ENCODE data around the gene NCOA5. TPM values are rescaled to one million over a fixed set of nuclear protein-coding genes. Genes with fewer than 3 reads are reported as not detected.
A peak's percentile ranks its signal among the peaks of the same experiment; 100 is the strongest.

NCOA5 gene
- total RNA-seq, 1 donor from 2014 or later: 27.5 TPM

- peaks cover 11% of the 10 kb centered on the region for H3K27me3 Mint-ChIP-seq (ENCODE audit: low read depth)
- intact Hi-C loops (cut with micrococcal nuclease): no loop called here
- no peak overlapping the region for H3K27ac Mint-ChIP-seq
These were observed 37.7 kb upstream of the NCOA5 start for GRCh38 chr20:46127396-46128010.

GRCh38 chr20:46126440-46127056 is 36.8 kb upstream of the NCOA5 start:
- no peak overlapping the region for H3K27ac Mint-ChIP-seq
- no peaks in the 10 kb centered on the region for H3K36me3 Mint-ChIP-seq (ENCODE audit: low read depth)
- no peaks in the 10 kb centered on the region for H3K4me1 Mint-ChIP-seq (ENCODE audit: low read depth)
- peaks cover 8% of the 10 kb centered on the region for H3K27me3 Mint-ChIP-seq (ENCODE audit: low read depth)
- intact Hi-C loops (cut with micrococcal nuclease): no loop called here
- no peaks in the 10 kb centered on the region for H3K9me3 Mint-ChIP-seq
- H3K4me3 Mint-ChIP-seq (ENCODE audit: low read depth): no peak overlapping the region
- DNase-seq (ENCODE audit: low spot score): no peak

More at GRCh38 chr20:46127396-46128010, 37.7 kb upstream of the NCOA5 start:
- Mint-ChIP-seq H3K9me3 (no peaks in the 10 kb centered on the region), H3K36me3 (ENCODE audit: low read depth) (no peaks in the 10 kb centered on the region), H3K4me1 (ENCODE audit: low read depth) (no peaks in the 10 kb centered on the region), H3K4me3 (ENCODE audit: low read depth) (no peak overlapping the region)
- no peak for DNase-seq (ENCODE audit: low spot score)

DNA sequence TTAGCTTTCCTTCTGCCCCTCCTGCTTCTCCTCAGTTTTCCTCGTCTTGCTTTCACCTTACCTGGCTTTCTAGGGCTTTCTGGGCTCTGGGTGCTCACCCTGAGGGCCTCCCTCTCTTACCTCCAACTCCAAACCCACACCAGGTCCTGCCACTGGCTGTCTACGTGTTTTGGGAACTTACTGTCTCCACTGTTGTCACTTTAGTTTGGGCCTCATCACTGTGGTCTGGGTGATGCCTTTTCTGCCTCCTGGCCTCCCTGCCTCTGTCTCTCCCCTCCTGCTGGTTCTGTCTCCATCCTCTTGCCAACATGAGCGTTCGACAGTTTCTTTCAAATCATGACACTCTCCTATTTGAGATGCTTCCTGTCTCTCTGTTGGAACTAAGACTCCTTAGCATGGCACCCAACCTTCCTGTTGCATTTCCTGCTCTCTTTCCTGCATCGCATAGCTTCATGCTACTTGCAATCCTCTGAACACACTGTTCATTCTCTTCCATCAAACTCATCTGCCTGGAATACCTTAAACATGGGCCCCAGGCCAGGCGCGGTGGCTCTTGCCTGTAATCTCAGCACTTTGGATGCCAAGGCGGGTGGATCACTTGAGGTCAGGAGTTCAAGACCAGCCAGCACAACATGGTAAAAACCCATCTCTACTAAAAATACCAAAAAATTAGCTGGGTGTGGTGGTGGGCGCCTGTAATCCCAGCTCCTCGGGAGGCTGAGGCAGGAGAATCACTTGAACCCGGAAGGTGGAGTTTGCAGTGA is 33.9 kb upstream of the NCOA5 start:
- intact Hi-C loops (cut with micrococcal nuclease): no loop called here
- H3K4me3 Mint-ChIP-seq (ENCODE audit: low read depth): no peak overlapping the region
- peaks cover 2% of the 10 kb centered on the region for H3K27me3 Mint-ChIP-seq (ENCODE audit: low read depth)
- H3K4me1 Mint-ChIP-seq (ENCODE audit: low read depth): peaks cover 1% of the 10 kb centered on the region
- DNase-seq (ENCODE audit: low spot score): no peak
- H3K27ac Mint-ChIP-seq: no peak overlapping the region
- no peaks in the 10 kb centered on the region for H3K36me3 Mint-ChIP-seq (ENCODE audit: low read depth)
- no peaks in the 10 kb centered on the region for H3K9me3 Mint-ChIP-seq

- Mint-ChIP-seq H3K36me3 (ENCODE audit: low read depth) (no peaks in the 10 kb centered on the region), H3K27me3 (ENCODE audit: low read depth) (peaks cover 7% of the 10 kb centered on the region), H3K4me1 (ENCODE audit: low read depth) (peaks cover 4% of the 10 kb centered on the region), H3K27ac (no peak overlapping the region), H3K9me3 (no peaks in the 10 kb centered on the region), H3K4me3 (ENCODE audit: low read depth) (no peak overlapping the region)
- DNase-seq (ENCODE audit: low spot score): no peak
- intact Hi-C loops (cut with micrococcal nuclease): no loop called here
These were observed 33.0 kb upstream of the NCOA5 start for GRCh38 chr20:46122516-46123481.

DNA sequence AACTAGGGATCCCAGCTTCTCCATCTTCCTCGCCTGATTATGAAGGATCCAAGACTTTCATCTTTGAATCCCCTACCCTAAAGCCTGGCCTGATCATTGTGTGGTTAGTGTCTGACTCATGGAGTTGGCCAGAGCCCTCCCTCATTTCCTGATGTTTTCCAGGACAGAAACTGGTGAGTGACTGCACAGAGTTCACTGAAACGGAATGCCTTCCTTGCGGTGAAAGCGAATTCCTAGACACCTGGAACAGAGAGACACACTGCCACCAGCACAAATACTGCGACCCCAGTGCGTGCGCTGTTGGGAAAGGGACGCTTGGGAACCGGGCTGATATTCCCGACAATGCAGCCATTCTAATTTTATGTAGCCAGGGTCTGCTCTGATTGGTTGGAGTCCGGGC is 32.3 kb upstream of the NCOA5 start:
- Mint-ChIP-seq H3K4me3 (ENCODE audit: low read depth) (no peak overlapping the region), H3K9me3 (no peaks in the 10 kb centered on the region), H3K27ac (no peak overlapping the region), H3K4me1 (ENCODE audit: low read depth) (peaks cover 4% of the 10 kb centered on the region), H3K27me3 (ENCODE audit: low read depth) (peaks cover 7% of the 10 kb centered on the region), H3K36me3 (ENCODE audit: low read depth) (no peaks in the 10 kb centered on the region)
- intact Hi-C loops (cut with micrococcal nuclease): no loop called here
- DNase-seq (ENCODE audit: low spot score): no peak

- H3K4me3 Mint-ChIP-seq (ENCODE audit: low read depth): no peak overlapping the region
These were observed 31.6 kb upstream of the NCOA5 start for GRCh38 chr20:46121184-46121930.

GRCh38 chr20:46120136-46120535 is 30.4 kb upstream of the NCOA5 start:
- H3K4me1 Mint-ChIP-seq (ENCODE audit: low read depth): peaks cover 4% of the 10 kb centered on the region
- no peaks in the 10 kb centered on the region for H3K36me3 Mint-ChIP-seq (ENCODE audit: low read depth)
- no peak for DNase-seq (ENCODE audit: low spot score)
- H3K27me3 Mint-ChIP-seq (ENCODE audit: low read depth): peaks cover 17% of the 10 kb centered on the region
- no peak overlapping the region for H3K4me3 Mint-ChIP-seq (ENCODE audit: low read depth)
- no peak overlapping the region for H3K27ac Mint-ChIP-seq
- intact Hi-C loops (cut with micrococcal nuclease): no loop called here
- H3K9me3 Mint-ChIP-seq: no peaks in the 10 kb centered on the region

More at GRCh38 chr20:46121184-46121930, 31.6 kb upstream of the NCOA5 start:
- DNase-seq (ENCODE audit: low spot score): no peak
- Mint-ChIP-seq H3K27me3 (ENCODE audit: low read depth) (peaks cover 9% of the 10 kb centered on the region), H3K9me3 (no peaks in the 10 kb centered on the region), H3K27ac (no peak overlapping the region), H3K36me3 (ENCODE audit: low read depth) (no peaks in the 10 kb centered on the region), H3K4me1 (ENCODE audit: low read depth) (peaks cover 4% of the 10 kb centered on the region)
- intact Hi-C loops (cut with micrococcal nuclease): no loop called here

DNA sequence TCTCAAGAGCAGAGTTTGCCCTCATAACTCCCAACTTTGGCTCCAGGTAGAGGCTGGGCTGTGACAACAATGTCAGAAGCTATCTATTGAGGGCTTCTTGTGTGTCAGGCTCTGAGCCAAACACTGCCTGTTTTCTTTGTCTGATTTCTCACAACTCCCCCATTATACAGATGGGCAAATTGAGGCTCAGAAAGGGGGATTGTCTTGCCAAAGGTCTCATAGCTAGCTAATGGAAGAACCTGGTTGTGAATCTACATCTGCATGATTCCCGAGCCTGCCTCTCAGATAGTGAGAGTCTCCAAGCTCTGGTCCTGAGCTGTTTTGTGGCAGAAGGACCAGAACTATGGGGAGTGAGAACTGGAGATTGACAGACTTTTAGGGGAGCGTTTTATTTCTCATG is 29.8 kb upstream of the NCOA5 start:
- H3K27me3 Mint-ChIP-seq (ENCODE audit: low read depth): peaks cover 21% of the 10 kb centered on the region
- DNase-seq (ENCODE audit: low spot score): no peak
- no peaks in the 10 kb centered on the region for H3K9me3 Mint-ChIP-seq
- peaks cover 4% of the 10 kb centered on the region for H3K4me1 Mint-ChIP-seq (ENCODE audit: low read depth)
- H3K4me3 Mint-ChIP-seq (ENCODE audit: low read depth): no peak overlapping the region
- intact Hi-C loops (cut with micrococcal nuclease): no loop called here
- H3K36me3 Mint-ChIP-seq (ENCODE audit: low read depth): no peaks in the 10 kb centered on the region
- H3K27ac Mint-ChIP-seq: no peak overlapping the region

- Mint-ChIP-seq H3K9me3 (no peaks in the 10 kb centered on the region), H3K36me3 (ENCODE audit: low read depth) (no peaks in the 10 kb centered on the region), H3K4me3 (ENCODE audit: low read depth) (no peak overlapping the region), H3K27ac (no peak overlapping the region), H3K4me1 (ENCODE audit: low read depth) (peaks cover 4% of the 10 kb centered on the region), H3K27me3 (ENCODE audit: low read depth) (peaks cover 24% of the 10 kb centered on the region)
- no peak for DNase-seq (ENCODE audit: low spot score)
- intact Hi-C loops (cut with micrococcal nuclease): no loop called here
These were observed 29.3 kb upstream of the NCOA5 start for GRCh38 chr20:46119028-46119546.

DNA sequence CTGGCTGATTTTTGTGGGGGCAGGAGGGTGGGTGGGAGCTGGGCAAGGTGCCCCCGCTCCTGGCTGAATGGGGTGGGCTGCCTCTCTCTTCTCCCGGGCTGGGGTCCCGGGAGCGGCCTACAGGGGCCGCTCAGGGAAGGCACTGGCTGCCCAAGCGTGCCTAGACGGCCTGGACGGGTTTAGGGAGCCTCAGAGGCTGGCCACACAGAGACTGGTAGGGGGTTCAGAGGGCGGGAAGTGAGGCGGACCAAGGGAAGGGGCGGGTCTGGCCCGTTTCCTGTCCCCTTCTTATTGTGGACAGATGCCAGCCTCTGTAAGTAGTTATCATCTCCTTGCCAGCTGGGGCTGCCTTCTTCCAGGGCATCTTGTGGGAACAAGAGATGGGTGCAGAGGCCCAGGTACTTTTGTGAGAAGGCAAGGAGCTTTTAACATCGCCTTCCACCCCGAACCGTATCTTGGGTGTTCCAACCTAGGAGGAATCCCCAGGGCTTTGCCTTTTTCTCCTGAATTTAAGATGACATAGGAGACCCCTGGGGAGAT is 28.8 kb upstream of the NCOA5 start:
- no peaks in the 10 kb centered on the region for H3K36me3 Mint-ChIP-seq (ENCODE audit: low read depth)
- H3K27me3 Mint-ChIP-seq (ENCODE audit: low read depth): peaks cover 30% of the 10 kb centered on the region
- DNase-seq (ENCODE audit: low spot score): no peak
- H3K4me3 Mint-ChIP-seq (ENCODE audit: low read depth): no peak overlapping the region
- intact Hi-C loops (cut with micrococcal nuclease): no loop called here
- no peak overlapping the region for H3K27ac Mint-ChIP-seq
- peaks cover 4% of the 10 kb centered on the region for H3K4me1 Mint-ChIP-seq (ENCODE audit: low read depth)
- no peaks in the 10 kb centered on the region for H3K9me3 Mint-ChIP-seq

DNA sequence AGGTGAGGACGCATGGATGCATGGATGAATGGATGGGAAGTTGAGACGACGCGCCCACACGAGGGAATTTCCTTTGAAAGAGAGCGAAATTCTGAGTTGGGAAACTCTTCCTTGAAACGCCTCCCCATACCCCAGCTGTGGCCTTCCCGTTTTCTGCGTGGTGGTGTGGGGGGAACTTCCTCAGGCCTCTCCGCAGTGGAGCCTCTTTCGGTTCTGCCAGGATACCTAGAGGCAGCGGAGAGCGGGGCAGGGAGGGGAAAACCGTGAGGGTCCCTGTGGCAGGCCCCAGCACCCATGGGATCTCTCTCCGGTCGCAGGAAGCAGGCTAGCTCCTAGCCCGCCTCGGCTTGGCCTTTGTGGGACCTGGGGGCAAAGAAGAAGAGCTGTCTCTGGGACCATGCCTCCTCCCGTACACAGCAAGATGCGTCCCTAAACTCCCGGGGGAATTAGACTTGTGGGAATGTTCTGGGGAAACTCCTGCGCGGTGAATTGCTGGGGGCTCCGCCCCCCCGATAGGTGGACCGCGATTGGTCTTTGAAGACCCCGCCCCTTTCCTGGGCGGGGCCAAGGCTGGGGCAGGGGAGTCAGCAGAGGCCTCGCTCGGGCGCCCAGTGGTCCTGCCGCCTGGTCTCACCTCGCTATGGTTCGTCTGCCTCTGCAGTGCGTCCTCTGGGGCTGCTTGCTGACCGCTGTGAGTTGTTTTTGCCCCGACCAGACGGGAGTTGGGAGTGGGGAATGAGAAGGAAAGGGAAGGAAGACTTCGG is 28.1 kb upstream of the NCOA5 start, which contains the start of gene CD40:
Gene CD40, plus strand, starts transcription at position 611 of the 764 bp plus-strand sequence. Its CDS starts 30 bp downstream, at position 641.
- Mint-ChIP-seq H3K27ac (no peak within 1 kb of the TSS), H3K9me3 (no peaks in the 10 kb centered on the region), H3K4me1 (ENCODE audit: low read depth) (peaks cover 4% of the 10 kb centered on the region), H3K4me3 (ENCODE audit: low read depth) (peak within 1 kb of the TSS; percentile 75), H3K27me3 (ENCODE audit: low read depth) (peaks cover 32% of the 10 kb centered on the region), H3K36me3 (ENCODE audit: low read depth) (no peaks in the 10 kb centered on the region)
- intact Hi-C loops (cut with micrococcal nuclease): no loop called here
- DNase-seq (ENCODE audit: low spot score): peak; percentile 26
